H1 (cell line): ENCODE measurements around the gene SCO1. TPM values are rescaled to one million over a fixed set of nuclear protein-coding genes. Genes with fewer than 3 reads are reported as not detected.

Experiments used
- CTCF ChIA-PET: fragments of 300-600 bp; sonication (Branson Sonifier 250); formaldehyde crosslinking; loops from one replicate; lab custom pipeline; 2021; ENCODE audit not compliant: partially characterized antibody; lab: Charles Lee
- POLR2A ChIA-PET: fragments of 300-600 bp; sonication (Branson Sonifier 250); formaldehyde crosslinking; loops from one replicate; lab custom pipeline; 2021; ENCODE audit warnings: inconsistent platforms; ENCODE audit not compliant: partially characterized antibody; lab: Charles Lee
- DNase-seq, 2 experiments: peaks; one replicate each; pipeline versions ENCODE4 v3.0.0 to v3.0.0-alpha.2; 2010 to 2022; ENCODE audit warnings: low spot score in 2 of 2, low read depth in 1 of 2, mixed read lengths in 1 of 2
- FAIRE-seq: peaks from 2 replicates; lab custom pipeline; 2011; peaks lifted over from hg19 to GRCh38; lab: Jason Lieb, UNC
- H2AFZ ChIP-seq: 2 replicates; pipeline ENCODE4 v1.8.1; 2012; ENCODE audit warnings: low read length, inconsistent platforms
- H2AK5ac ChIP-seq: 2 replicates; pipeline ENCODE4 v1.6.1; 2013; ENCODE audit warnings: low read depth, low read length
- H2BK120ac ChIP-seq: replicated peaks from 2 replicates; pipeline ENCODE3; 2013; ENCODE audit warnings: low read depth, low read length, inconsistent platforms
- H2BK12ac ChIP-seq: 2 replicates; pipeline ENCODE4 v1.6.1; 2013; ENCODE audit warnings: low read depth, low read length
- H2BK15ac ChIP-seq: 2 replicates; pipeline ENCODE4 v1.6.1; 2013; ENCODE audit warnings: low read length
- H2BK20ac ChIP-seq: 2 replicates; pipeline ENCODE4 v1.6.1; 2013; ENCODE audit warnings: low read length
- H2BK5ac ChIP-seq: 2 replicates; pipeline ENCODE4 v1.6.1; 2013; ENCODE audit warnings: low read depth, low read length
- H3K14ac ChIP-seq: 2 replicates; pipeline ENCODE4 v1.6.1; 2013; ENCODE audit warnings: inconsistent platforms; ENCODE audit not compliant: insufficient read length
- H3K18ac ChIP-seq: 2 replicates; pipeline ENCODE4 v1.6.1; 2013; ENCODE audit warnings: low read length; ENCODE audit errors: extremely low read depth
- H3K23ac ChIP-seq: 2 replicates; pipeline ENCODE4 v1.6.1; 2013; ENCODE audit warnings: inconsistent platforms; ENCODE audit not compliant: insufficient read length
- H3K23me2 ChIP-seq: 2 replicates; pipeline ENCODE4 v1.6.1; 2013; ENCODE audit warnings: low read depth, low read length
- H3K27ac ChIP-seq: 2 replicates; pipeline ENCODE4 v1.6.1; 2011; ENCODE audit warnings: low read depth, low read length, inconsistent platforms
- H3K27me3 ChIP-seq, 4 experiments: replicated peaks in 1 of 4; 1 replicate in 1 of 4; 2 replicates in 3 of 4; pipeline versions ENCODE4 v1.6.1 to v1.8.1; 2011 to 2013; ENCODE audit warnings: low read length in 3 of 4, mild to moderate bottlenecking in 3 of 4, inconsistent platforms in 2 of 4, mixed read lengths in 2 of 4, moderate library complexity in 1 of 4; ENCODE audit not compliant: control insufficient read depth in 3 of 4, insufficient read depth in 3 of 4; ENCODE audit errors: extremely low read depth in 1 of 4
- H3K36me3 ChIP-seq, 4 experiments: 2 replicates each; pipeline versions ENCODE4 v1.6.1 to v1.8.1; 2011 to 2013; ENCODE audit warnings: mild to moderate bottlenecking in 4 of 4, low read length in 3 of 4, moderate library complexity in 2 of 4, control low read depth in 1 of 4, inconsistent platforms in 1 of 4; ENCODE audit not compliant: insufficient read depth in 4 of 4, control insufficient read depth in 2 of 4
- H3K4ac ChIP-seq: replicated peaks from 2 replicates; pipeline ENCODE3; 2013; ENCODE audit warnings: low read length, low read depth, mixed read lengths, inconsistent platforms; ENCODE audit not compliant: insufficient read length
- H3K4me1 ChIP-seq, 4 experiments: replicated peaks in 1 of 4; 1 replicate in 1 of 4; 2 replicates in 3 of 4; pipeline versions ENCODE4 v1.6.1 to v1.8.1; 2011 to 2013; ENCODE audit warnings: low read length in 3 of 4, inconsistent platforms in 2 of 4, mixed read lengths in 1 of 4; ENCODE audit not compliant: insufficient read depth in 4 of 4, control insufficient read depth in 3 of 4
- H3K4me2 ChIP-seq, 2 experiments: 2 replicates each; pipeline versions ENCODE4 v1.6.1 to v1.8.1; 2011 to 2013; ENCODE audit warnings: low read depth in 2 of 2, low read length in 2 of 2, control low read depth in 1 of 2, inconsistent platforms in 1 of 2, mild to moderate bottlenecking in 1 of 2; ENCODE audit not compliant: insufficient read depth in 1 of 2
- H3K4me3 ChIP-seq, 4 experiments: fragments of 200-600, 300-600 bp in 1 of 4; sonication (generic), shearing (Covaris generic), sonication (Bioruptor Twin) in 1 of 4; 2 replicates each; pipeline versions ENCODE4 v1.5.1 to v1.8.1; 2011 to 2016; ENCODE audit warnings: low read length in 4 of 4, low read depth in 3 of 4, control low read depth in 2 of 4, inconsistent platforms in 2 of 4, mild to moderate bottlenecking in 2 of 4, mixed read lengths in 1 of 4, moderate library complexity in 1 of 4; ENCODE audit not compliant: insufficient read depth in 2 of 4; ENCODE audit errors: extremely low read depth in 1 of 4
- H3K56ac ChIP-seq: replicated peaks from 2 replicates; pipeline ENCODE3; 2013; ENCODE audit warnings: low read depth, mild to moderate bottlenecking, mixed read lengths, low read length, inconsistent platforms; ENCODE audit not compliant: insufficient read length
- H3K79me1 ChIP-seq: 2 replicates; pipeline ENCODE4 v1.6.1; 2013; ENCODE audit warnings: low read depth, low read length, control low read depth
- H3K79me2 ChIP-seq, 2 experiments: 2 replicates each; pipeline versions ENCODE4 v1.6.1 to v1.8.1; 2012 to 2013; ENCODE audit warnings: low read length in 2 of 2, mild to moderate bottlenecking in 2 of 2, inconsistent platforms in 1 of 2; ENCODE audit not compliant: insufficient read depth in 2 of 2, control insufficient read depth in 1 of 2
- H3K9ac ChIP-seq, 4 experiments: replicated peaks in 1 of 4; 1 replicate in 1 of 4; 2 replicates in 3 of 4; pipeline versions ENCODE4 v1.6.1 to v1.8.1; 2011 to 2013; ENCODE audit warnings: low read depth in 3 of 4, low read length in 3 of 4, control low read depth in 2 of 4, mild to moderate bottlenecking in 2 of 4, moderate library complexity in 2 of 4, inconsistent platforms in 1 of 4; ENCODE audit errors: extremely low read depth in 1 of 4
- H3K9me3 ChIP-seq, 2 experiments: 2 replicates each; pipeline versions ENCODE4 v1.6.1 to v1.8.1; 2012 to 2013; ENCODE audit warnings: mild to moderate bottlenecking in 2 of 2, moderate library complexity in 2 of 2, control low read depth in 1 of 2, inconsistent platforms in 1 of 2, low read depth in 1 of 2, low read length in 1 of 2, mixed read lengths in 1 of 2; ENCODE audit not compliant: insufficient read depth in 2 of 2
- H4K20me1 ChIP-seq, 2 experiments: replicated peaks in 1 of 2; 2 replicates each; pipeline versions ENCODE3 to v1.8.1; 2011 to 2013; ENCODE audit warnings: inconsistent platforms in 2 of 2, low read length in 2 of 2, mild to moderate bottlenecking in 1 of 2; ENCODE audit not compliant: insufficient read depth in 2 of 2, control insufficient read depth in 1 of 2
- H4K5ac ChIP-seq: 2 replicates; pipeline ENCODE4 v1.6.1; 2013; ENCODE audit warnings: low read length, low read depth, mixed read lengths, inconsistent platforms; ENCODE audit not compliant: insufficient read length
- H4K8ac ChIP-seq: 2 replicates; pipeline ENCODE4 v1.8.0; 2013; ENCODE audit warnings: mild to moderate bottlenecking, moderate library complexity, low read length, inconsistent platforms; ENCODE audit not compliant: insufficient read depth; ENCODE audit errors: extremely low read depth
- H4K91ac ChIP-seq: replicated peaks from 2 replicates; pipeline ENCODE3; 2013; ENCODE audit warnings: low read length, mixed read lengths, inconsistent platforms; ENCODE audit not compliant: insufficient read length
- POLR2A ChIP-seq, 2 experiments: IDR thresholded peaks; 1 replicate in 1 of 2; 2 replicates in 1 of 2; pipeline ENCODE4 v1.6.1; 2011; ENCODE audit warnings: low read depth in 2 of 2, low read length in 2 of 2, mild to moderate bottlenecking in 2 of 2; ENCODE audit errors: control extremely low read depth in 1 of 2
- RAD21 ChIP-seq, 2 experiments: IDR thresholded peaks in 1 of 2; conservative IDR thresholded peaks in 1 of 2; 2 replicates each; pipeline ENCODE4 v1.6.1; 2011; ENCODE audit warnings: low read depth in 2 of 2, low read length in 2 of 2, improper control_type of control experiment in 1 of 2, inconsistent platforms in 1 of 2, mild to moderate bottlenecking in 1 of 2, moderate library complexity in 1 of 2
- WGBS, 2 experiments: shearing (Covaris generic) in 1 of 2; methylation state at CpG; one replicate each; pipeline versions ENCODE4 v1.1.6 to v1.1.7; 2013 to 2015; ENCODE audit warnings: low lambda C conversion rate in 2 of 2, mixed read lengths in 2 of 2, inconsistent platforms in 1 of 2, low coverage in 1 of 2, missing lambda C conversion rate in 1 of 2; ENCODE audit not compliant: insufficient replicate concordance in 2 of 2, insufficient coverage in 1 of 2, insufficient read length in 1 of 2; ENCODE audit errors: extremely low coverage in 1 of 2, missing lambda C conversion rate in 1 of 2; 5-methylcytosine and 5-hydroxymethylcytosine counted together
- polyA plus RNA-seq, 7 experiments: library from polyadenylated mRNA; depleted of rRNA in 3 of 7; stranded (reverse) in 5 of 7; unstranded in 2 of 7; fragments of >200 nt in 5 of 7; fragments of 200-250 nt in 2 of 7; gene quantifications; 1 replicate in 5 of 7; 2 replicates in 1 of 7; 4 replicates in 1 of 7; pipeline versions ENCODE4 v1.2.1 to v1.2.3, GENCODE V29; 2011 to 2013; ENCODE audit warnings: missing spikeins in 2 of 7, mixed read lengths in 2 of 7
- total RNA-seq: library from RNA; stranded (reverse); fragmentation: NEBNext Ultra II Directional; extraction: Animal tissue kit (Norgen Biotek cat#: 25700); gene quantifications from 2 replicates; pipeline ENCODE4 v1.2.1, GENCODE V29; 2021
- TF ChIP-seq, protein P1 (sequence below), 3 experiments: IDR thresholded peaks; 1 replicate in 2 of 3; 2 replicates in 1 of 3; pipeline versions ENCODE4 v1.5.1 to v1.6.1; 2011; ENCODE audit warnings: low read length in 3 of 3, mild to moderate bottlenecking in 3 of 3, inconsistent platforms in 2 of 3, low read depth in 1 of 3, moderate library complexity in 1 of 3; ENCODE audit not compliant: insufficient read depth in 1 of 3; ENCODE audit errors: control extremely low read depth in 1 of 3

SCO1 gene
- total and polyA plus RNA-seq, 2 of the 8 experiments (the other 6 are each of a cell fraction or from before 2014, with no cell fraction given) = 18.7 to 61.8 TPM

GRCh38 chr17:10635290-10635689 lies 62.0 kb downstream of the SCO1 start:
- Histone ChIP-seq H3K27ac (no peak overlapping the region), H4K5ac (no peak overlapping the region), H2BK12ac (no peak overlapping the region), H2AK5ac (no peak overlapping the region), H3K18ac (no peak overlapping the region), H2BK120ac (no peak overlapping the region), H2BK5ac (no peak overlapping the region), H3K79me1 (no peaks in the 10 kb centered on the region), H3K23me2 (no peaks in the 10 kb centered on the region), H3K9me3 (no peaks in the 10 kb centered on the region), H2AFZ (no peak overlapping the region), H3K56ac (no peak overlapping the region), H4K8ac (no peak overlapping the region), H3K4me1 (no peaks in the 10 kb centered on the region), H4K91ac (no peak overlapping the region), H3K27me3 (no peaks in the 10 kb centered on the region), H2BK15ac (no peak overlapping the region), H3K79me2 (no peaks in the 10 kb centered on the region), H3K4me3 (no peak overlapping the region), H3K9ac (no peak overlapping the region), H3K36me3 (peaks cover 0 to 4% (median 1%) of the 10 kb centered on the region in 4 experiments; a peak in 2 of 8 replicates), H3K23ac (no peak overlapping the region), H3K4ac (no peak overlapping the region), H4K20me1 (no peaks in the 10 kb centered on the region), H2BK20ac (no peak overlapping the region), H3K4me2 (no peak overlapping the region), H3K14ac (no peak overlapping the region)
- ChIA-PET POLR2A (interaction anchor here (1.0 kb wide), 1 partner anchor 58 kb away, joined by 3 read pairs; no protein-coding TSS in a partner anchor), CTCF (interaction anchor here (0.6 to 21.3 kb wide), 15 partner anchors 8 to 337 kb away, joined by 3 to 323 read pairs (median 4); partner anchors contain the start of gene MYH3)
- DNase-seq (no peak), FAIRE-seq (no peak)
- peak; percentile 5 to 15; a peak in 1 of 4 replicates for TF ChIP-seq RAD21 (IDR thresholded peaks at IDR 0.05 in 1 of 2, conservative IDR thresholded peaks at IDR 0.05 in 1 of 2; ENCODE audit: low read depth in 2 of 2, low read length in 2 of 2)
- TF ChIP-seq POLR2A (IDR thresholded peaks at IDR 0.05; ENCODE audit: control extremely low read depth in 1 of 2, low read depth in 2 of 2, low read length in 2 of 2) = no peak
- TF ChIP-seq, protein P1, sequence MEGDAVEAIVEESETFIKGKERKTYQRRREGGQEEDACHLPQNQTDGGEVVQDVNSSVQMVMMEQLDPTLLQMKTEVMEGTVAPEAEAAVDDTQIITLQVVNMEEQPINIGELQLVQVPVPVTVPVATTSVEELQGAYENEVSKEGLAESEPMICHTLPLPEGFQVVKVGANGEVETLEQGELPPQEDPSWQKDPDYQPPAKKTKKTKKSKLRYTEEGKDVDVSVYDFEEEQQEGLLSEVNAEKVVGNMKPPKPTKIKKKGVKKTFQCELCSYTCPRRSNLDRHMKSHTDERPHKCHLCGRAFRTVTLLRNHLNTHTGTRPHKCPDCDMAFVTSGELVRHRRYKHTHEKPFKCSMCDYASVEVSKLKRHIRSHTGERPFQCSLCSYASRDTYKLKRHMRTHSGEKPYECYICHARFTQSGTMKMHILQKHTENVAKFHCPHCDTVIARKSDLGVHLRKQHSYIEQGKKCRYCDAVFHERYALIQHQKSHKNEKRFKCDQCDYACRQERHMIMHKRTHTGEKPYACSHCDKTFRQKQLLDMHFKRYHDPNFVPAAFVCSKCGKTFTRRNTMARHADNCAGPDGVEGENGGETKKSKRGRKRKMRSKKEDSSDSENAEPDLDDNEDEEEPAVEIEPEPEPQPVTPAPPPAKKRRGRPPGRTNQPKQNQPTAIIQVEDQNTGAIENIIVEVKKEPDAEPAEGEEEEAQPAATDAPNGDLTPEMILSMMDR (IDR thresholded peaks at IDR 0.05; ENCODE audit: control extremely low read depth in 1 of 3, insufficient read depth in 1 of 3, low read depth in 1 of 3, low read length in 3 of 3) = peak; percentile 50 to 73 (median 68)
- 85% methylated on average over 14 of the region's 14 CpGs; no CpG with 5 or more reads in 1 of the 2 experiments for WGBS, 2 experiments
